HG02642 (cell line): ENCODE measurements around the gene CCDC117.
"Not testable (repeated sequence)": the region's sequence is repeated elsewhere in the genome, so short reads cannot be mapped to it uniquely, and the experiment has no call there.

Experiments
- ATAC-seq: cut with Tn5 transposase; IDR thresholded peaks from one replicate; pipeline ENCODE4 v1.9.1; 2021; ENCODE audit warnings: mild to moderate bottlenecking; ENCODE audit not compliant: unreplicated experiment, poor library complexity

The CCDC117 gene

GRCh38 chr22:28799606-28800307 lies 27.3 kb downstream of the CCDC117 start:
- ATAC-seq: peak; percentile 38

GRCh38 chr22:28800308-28801041 lies 28.0 kb downstream of the CCDC117 start, which contains the start of gene XBP1:
TSS of gene XBP1 (minus strand) at chr22:28800569.
- ATAC-seq: peak; percentile 92

GRCh38 chr22:28801845-28802594 lies 29.5 kb downstream of the CCDC117 start:
- ATAC-seq: no peak

- ATAC-seq: no peak
Observed at GRCh38 chr22:28802595-28803123, 30.2 kb downstream of the CCDC117 start.

GRCh38 chr22:28805426-28805825 lies 32.9 kb downstream of the CCDC117 start:
- not testable (repeated sequence) for ATAC-seq

GRCh38 chr22:28808716-28809355 lies 36.3 kb downstream of the CCDC117 start:
- ATAC-seq: no peak

GRCh38 chr22:28810821-28811491 lies 38.5 kb downstream of the CCDC117 start:
- no peak for ATAC-seq

- ATAC-seq: no peak
Observed at GRCh38 chr22:28812516-28812915, 40.0 kb downstream of the CCDC117 start.

GRCh38 chr22:28813772-28814518 lies 41.5 kb downstream of the CCDC117 start:
- ATAC-seq: no peak

GRCh38 chr22:28815111-28815510 lies 42.6 kb downstream of the CCDC117 start:
- no peak for ATAC-seq

- no peak for ATAC-seq
Observed at GRCh38 chr22:28815729-28816128, 43.2 kb downstream of the CCDC117 start.

- ATAC-seq: no peak
Observed at GRCh38 chr22:28817064-28817463, 44.6 kb downstream of the CCDC117 start.

GRCh38 chr22:28817919-28818859 lies 45.7 kb downstream of the CCDC117 start:
- ATAC-seq: no peak

- peak; percentile 43 for ATAC-seq
Observed at GRCh38 chr22:28819253-28820096, 47.0 kb downstream of the CCDC117 start.

GRCh38 chr22:28820885-28821284 lies 48.4 kb downstream of the CCDC117 start:
- no peak for ATAC-seq

- no peak for ATAC-seq
Observed at GRCh38 chr22:28821452-28821851, 49.0 kb downstream of the CCDC117 start.

GRCh38 chr22:28822930-28823551 lies 50.5 kb downstream of the CCDC117 start:
- ATAC-seq: no peak
